Measurements from ENCODE around the gene SLC29A1.
A peak's percentile ranks its signal among the peaks of the same experiment; 100 is the strongest.
"Not testable (repeated sequence)": the region's sequence is repeated elsewhere in the genome, so short reads cannot be mapped to it uniquely, and the experiment has no call there.

The SLC29A1 gene

DNA sequence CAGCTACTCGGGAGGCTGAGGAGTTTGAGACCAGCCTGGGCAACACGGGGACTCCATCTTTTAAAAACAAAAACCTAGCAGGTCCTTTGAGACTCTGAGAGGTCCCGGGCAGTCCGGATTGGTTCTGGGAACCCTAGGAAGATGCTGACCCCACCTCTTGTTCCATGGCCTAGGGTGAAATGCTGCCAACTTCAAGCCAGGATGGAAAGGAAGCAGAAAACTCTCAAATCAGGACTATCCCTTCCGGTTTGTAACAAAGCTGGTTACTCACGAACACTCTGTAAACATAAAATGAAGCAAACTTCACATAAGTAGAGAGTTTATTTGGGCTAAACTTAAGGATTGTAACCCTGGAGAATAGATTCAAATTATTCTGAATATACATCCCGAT lies 36.8 kb upstream of the SLC29A1 start:
- Mint-ChIP-seq H3K27ac (peak overlapping the region; percentile 4), H3K4me3 (no peak overlapping the region), H3K9me3 (no peaks in the 10 kb centered on the region), H3K36me3 (no peaks in the 10 kb centered on the region), H3K4me1 (peaks cover 8% of the 10 kb centered on the region)
- no peak for ATAC-seq
- no peak for DNase-seq (ENCODE audit: low spot score in 2 of 2)

DNA sequence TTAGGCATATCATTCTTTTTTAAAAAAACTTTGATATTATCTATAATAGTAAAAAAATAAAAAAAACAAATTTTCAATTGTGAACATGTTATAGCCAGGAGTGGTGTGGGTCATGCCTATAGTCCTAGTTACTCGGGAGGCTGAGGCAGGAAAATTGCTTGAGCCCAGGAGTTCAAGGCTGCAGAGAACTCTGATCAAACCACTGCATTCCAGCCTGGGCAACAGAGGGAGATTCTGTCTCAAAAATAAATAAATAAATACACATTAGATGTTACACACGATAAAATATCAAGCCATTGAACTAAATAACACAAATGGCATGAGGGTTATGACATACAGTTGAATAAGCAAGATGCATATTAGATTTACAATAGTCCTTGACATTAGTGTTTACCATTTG lies 34.6 kb upstream of the SLC29A1 start:
- no peaks in the 10 kb centered on the region for H3K9me3 Mint-ChIP-seq

GRCh38 chr6:44189257-44189656 lies 34.1 kb upstream of the SLC29A1 start:
- H3K36me3 Mint-ChIP-seq = no peaks in the 10 kb centered on the region
- H3K4me3 Mint-ChIP-seq = no peak overlapping the region
- peak; percentile 39 for ATAC-seq
- DNase-seq (ENCODE audit: low spot score in 2 of 2) = no peak
- H3K27ac Mint-ChIP-seq = no peak overlapping the region
- H3K4me1 Mint-ChIP-seq = peaks cover 17% of the 10 kb centered on the region
- no peaks in the 10 kb centered on the region for H3K9me3 Mint-ChIP-seq

More for the DNA sequence above, 34.6 kb upstream of the SLC29A1 start:
- H3K4me3 Mint-ChIP-seq = no peak overlapping the region
- ATAC-seq = no peak
- DNase-seq (ENCODE audit: low spot score in 2 of 2) = no peak
- H3K36me3 Mint-ChIP-seq = no peaks in the 10 kb centered on the region
- peaks cover 17% of the 10 kb centered on the region for H3K4me1 Mint-ChIP-seq
- no peak overlapping the region for H3K27ac Mint-ChIP-seq

- no peak overlapping the region for H3K27ac Mint-ChIP-seq
- H3K4me3 Mint-ChIP-seq = no peak overlapping the region
- H3K4me1 Mint-ChIP-seq = peaks cover 17% of the 10 kb centered on the region
- H3K36me3 Mint-ChIP-seq = no peaks in the 10 kb centered on the region
- no peaks in the 10 kb centered on the region for H3K9me3 Mint-ChIP-seq
- ATAC-seq (peak; percentile 81), DNase-seq (ENCODE audit: low spot score in 2 of 2) (no peak)
Observed at GRCh38 chr6:44190715-44191114, 32.7 kb upstream of the SLC29A1 start.

GRCh38 chr6:44192428-44193041 lies 30.9 kb upstream of the SLC29A1 start:
- no peak for ATAC-seq
- no peak overlapping the region for H3K4me3 Mint-ChIP-seq
- no peak for DNase-seq (ENCODE audit: low spot score in 2 of 2)
- no peaks in the 10 kb centered on the region for H3K36me3 Mint-ChIP-seq
- H3K27ac Mint-ChIP-seq = peak overlapping the region; percentile 29
- peaks cover 9% of the 10 kb centered on the region for H3K4me1 Mint-ChIP-seq
- no peaks in the 10 kb centered on the region for H3K9me3 Mint-ChIP-seq

GRCh38 chr6:44193307-44193910 lies 30.0 kb upstream of the SLC29A1 start:
- ATAC-seq (no peak), DNase-seq (ENCODE audit: low spot score in 2 of 2) (no peak)
- H3K9me3 Mint-ChIP-seq = no peaks in the 10 kb centered on the region
- no peak overlapping the region for H3K27ac Mint-ChIP-seq
- H3K4me1 Mint-ChIP-seq = peaks cover 9% of the 10 kb centered on the region
- H3K4me3 Mint-ChIP-seq = no peak overlapping the region
- peaks cover 2% of the 10 kb centered on the region for H3K36me3 Mint-ChIP-seq

DNA sequence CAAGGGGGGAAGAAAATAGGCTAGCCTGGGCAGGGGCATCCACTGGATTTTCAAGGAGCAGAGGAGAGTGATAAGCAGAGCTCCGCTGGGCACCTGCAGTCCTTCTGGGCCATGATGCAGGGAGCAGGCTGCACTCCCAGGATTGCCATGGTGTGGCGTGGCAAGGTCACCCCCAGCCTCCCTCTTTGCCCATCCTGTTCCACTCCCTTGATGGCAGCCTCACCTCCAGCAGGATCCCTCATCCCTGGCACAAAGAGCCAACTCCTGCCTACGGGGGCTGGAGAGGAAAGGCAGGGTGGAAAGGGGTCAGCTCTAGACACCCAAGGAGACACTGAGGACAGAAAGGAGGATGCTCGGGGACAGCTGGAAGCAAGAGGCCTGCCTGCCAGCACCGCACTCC lies 29.1 kb upstream of the SLC29A1 start:
- Mint-ChIP-seq H3K4me1 (peaks cover 9% of the 10 kb centered on the region), H3K36me3 (peaks cover 5% of the 10 kb centered on the region)
- no peak for ATAC-seq

GRCh38 chr6:44196351-44196750 lies 27.0 kb upstream of the SLC29A1 start:
- H3K27ac Mint-ChIP-seq; H3K4me1 Mint-ChIP-seq; ATAC-seq; DNase-seq (ENCODE audit: low spot score in 2 of 2); H3K9me3 Mint-ChIP-seq; H3K36me3 Mint-ChIP-seq; H3K4me3 Mint-ChIP-seq: not testable (repeated sequence)

More for the DNA sequence above, 29.1 kb upstream of the SLC29A1 start:
- Mint-ChIP-seq H3K27ac (no peak overlapping the region), H3K9me3 (no peaks in the 10 kb centered on the region), H3K4me3 (no peak overlapping the region)
- DNase-seq (ENCODE audit: low spot score in 2 of 2) = no peak

GRCh38 chr6:44198684-44199083 lies 24.7 kb upstream of the SLC29A1 start:
- no peak overlapping the region for H3K4me3 Mint-ChIP-seq
- ATAC-seq (no peak), DNase-seq (ENCODE audit: low spot score in 2 of 2) (no peak)
- H3K27ac Mint-ChIP-seq = no peak overlapping the region
- no peaks in the 10 kb centered on the region for H3K4me1 Mint-ChIP-seq
- H3K36me3 Mint-ChIP-seq = peaks cover 5% of the 10 kb centered on the region
- no peaks in the 10 kb centered on the region for H3K9me3 Mint-ChIP-seq

- H3K4me3 Mint-ChIP-seq = no peak overlapping the region
- H3K4me1 Mint-ChIP-seq = no peaks in the 10 kb centered on the region
- peaks cover 5% of the 10 kb centered on the region for H3K36me3 Mint-ChIP-seq
- H3K9me3 Mint-ChIP-seq = no peaks in the 10 kb centered on the region
- no peak for DNase-seq (ENCODE audit: low spot score in 2 of 2)
- ATAC-seq = no peak
- no peak overlapping the region for H3K27ac Mint-ChIP-seq
Observed at GRCh38 chr6:44199883-44200282, 23.5 kb upstream of the SLC29A1 start.

DNA sequence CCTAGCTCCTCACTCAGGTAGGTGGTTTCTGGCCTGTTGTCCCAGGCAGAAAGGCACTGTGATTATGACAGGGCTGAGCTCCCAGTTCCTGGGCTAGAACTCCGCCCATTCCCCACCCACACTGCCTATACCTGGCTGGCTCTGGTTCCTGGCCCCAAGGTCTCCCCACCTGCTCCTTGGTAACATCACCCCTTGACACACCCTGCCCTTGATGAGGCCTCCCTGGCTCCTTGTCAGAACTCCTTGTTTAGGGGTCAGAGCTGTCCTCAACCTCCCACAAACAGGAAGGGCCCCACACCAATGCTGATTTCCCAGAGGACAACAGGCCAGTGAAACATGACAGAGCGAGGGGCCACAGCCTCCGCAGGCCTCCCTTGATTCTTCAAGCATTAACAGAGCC lies 22.2 kb upstream of the SLC29A1 start:
- no peaks in the 10 kb centered on the region for H3K9me3 Mint-ChIP-seq
- peaks cover 5% of the 10 kb centered on the region for H3K36me3 Mint-ChIP-seq
- no peaks in the 10 kb centered on the region for H3K4me1 Mint-ChIP-seq
- H3K27ac Mint-ChIP-seq = peak overlapping the region; percentile 74
- H3K4me3 Mint-ChIP-seq = no peak overlapping the region
- DNase-seq (ENCODE audit: low spot score in 2 of 2) (no peak), ATAC-seq (no peak)

DNA sequence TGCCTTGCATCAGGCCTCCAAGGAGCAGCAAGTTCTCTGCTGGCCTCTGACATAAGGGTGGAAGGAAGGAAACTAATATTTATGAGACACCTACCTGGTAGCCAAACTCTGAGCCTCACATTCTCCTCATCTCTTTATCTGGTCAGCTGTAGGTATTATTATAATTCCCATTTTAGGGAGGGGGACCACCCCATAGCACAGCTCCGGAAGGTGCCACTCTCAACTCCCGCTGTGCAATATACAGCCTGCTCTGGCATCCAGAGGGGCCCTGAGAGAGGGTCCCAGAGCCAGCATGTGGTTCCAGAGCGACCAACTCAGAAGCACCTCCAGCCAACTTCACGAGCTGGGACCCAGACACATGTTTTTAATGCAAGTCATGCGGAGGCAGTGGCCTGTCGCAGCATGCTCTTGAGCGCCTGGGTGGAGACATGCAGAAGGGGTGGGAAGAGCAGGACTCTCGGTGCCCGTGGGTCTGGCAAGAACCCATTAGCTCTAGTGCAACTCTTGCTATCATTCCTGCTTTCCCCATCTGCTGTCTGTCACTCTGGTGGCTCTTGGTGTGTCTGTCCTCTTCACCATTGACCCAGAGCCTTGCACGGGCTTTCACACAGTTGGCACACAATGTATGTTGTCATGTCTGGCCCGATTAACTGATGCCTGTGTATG lies 21.6 kb upstream of the SLC29A1 start:
- Mint-ChIP-seq H3K4me3 (no peak overlapping the region), H3K27ac (no peak overlapping the region), H3K4me1 (no peaks in the 10 kb centered on the region), H3K9me3 (no peaks in the 10 kb centered on the region), H3K36me3 (peaks cover 5% of the 10 kb centered on the region)
- ATAC-seq (no peak), DNase-seq (ENCODE audit: low spot score in 2 of 2) (no peak)

DNA sequence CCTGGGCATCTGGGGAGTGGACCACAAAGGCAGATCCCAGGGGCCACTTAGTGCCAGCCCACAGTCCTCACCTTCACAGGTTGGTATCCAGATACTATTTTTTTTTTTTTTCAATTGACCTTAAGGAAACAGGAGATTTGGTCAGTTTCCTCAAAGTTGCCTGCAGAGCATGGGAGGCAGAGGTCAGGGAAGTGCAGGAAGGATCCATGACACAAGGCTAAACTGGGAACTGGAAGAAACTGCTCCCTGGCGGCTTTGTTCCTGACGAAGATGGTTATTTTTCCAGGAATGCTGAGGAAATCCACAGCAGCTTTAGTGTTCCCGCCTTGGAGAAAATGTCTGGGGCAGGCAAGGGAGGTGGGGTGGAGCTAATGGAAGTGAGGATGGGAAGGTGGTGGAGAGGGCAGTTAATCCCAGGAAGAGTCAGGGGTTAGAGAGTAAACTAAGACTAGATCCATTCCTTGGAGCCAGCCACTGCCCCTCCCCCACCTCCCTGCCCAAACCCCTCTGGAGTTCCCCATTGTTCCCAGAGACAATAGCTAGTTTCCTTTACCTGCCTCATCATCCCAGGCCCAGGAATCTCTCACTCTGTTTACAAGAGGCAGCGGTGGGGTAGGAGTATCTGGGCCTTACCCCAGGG lies 20.9 kb upstream of the SLC29A1 start:
- Mint-ChIP-seq H3K9me3 (no peaks in the 10 kb centered on the region), H3K36me3 (peaks cover 5% of the 10 kb centered on the region), H3K4me3 (no peak overlapping the region), H3K4me1 (no peaks in the 10 kb centered on the region), H3K27ac (no peak overlapping the region)
- DNase-seq (ENCODE audit: low spot score in 2 of 2) = no peak
- ATAC-seq = no peak

GRCh38 chr6:44202972-44203750 lies 20.2 kb upstream of the SLC29A1 start:
- Mint-ChIP-seq H3K27ac (no peak overlapping the region), H3K36me3 (peaks cover 5% of the 10 kb centered on the region), H3K4me3 (no peak overlapping the region), H3K4me1 (no peaks in the 10 kb centered on the region), H3K9me3 (no peaks in the 10 kb centered on the region)
- DNase-seq (ENCODE audit: low spot score in 2 of 2) = no peak
- ATAC-seq = no peak

DNA sequence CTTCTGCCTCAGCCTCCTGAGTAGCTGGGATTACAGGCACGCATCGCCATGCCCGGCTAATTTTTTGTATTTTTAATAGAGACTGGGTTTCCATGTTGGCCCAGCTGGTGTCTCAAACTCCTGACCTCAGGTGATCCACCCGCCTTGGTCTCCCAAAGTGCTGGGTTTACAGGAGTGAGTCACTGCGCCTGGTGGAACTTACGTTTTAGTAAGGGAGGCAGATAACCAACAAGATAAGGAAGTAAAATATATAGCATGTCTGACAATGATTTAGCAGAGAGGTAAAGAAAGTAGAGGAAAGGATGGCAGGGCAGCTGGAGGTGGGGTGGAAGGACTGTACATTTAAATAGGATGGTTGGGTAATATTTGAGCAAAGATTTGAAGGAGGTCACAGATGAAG lies 19.4 kb upstream of the SLC29A1 start:
- H3K9me3 Mint-ChIP-seq = no peaks in the 10 kb centered on the region
- H3K4me3 Mint-ChIP-seq = no peak overlapping the region
- DNase-seq (ENCODE audit: low spot score in 2 of 2) (no peak), ATAC-seq (no peak)
- H3K36me3 Mint-ChIP-seq = no peaks in the 10 kb centered on the region
- no peak overlapping the region for H3K27ac Mint-ChIP-seq
- H3K4me1 Mint-ChIP-seq = no peaks in the 10 kb centered on the region
